OCI-LY1 (cell line): ENCODE measurements around the gene OSBPL5.

ENCODE experiments used
- CTCF ChIP-seq: fragments of 200-600 bp; sonication (generic), shearing (Covaris generic); IDR thresholded peaks from 2 replicates; pipeline ENCODE4 v1.5.1; 2017; ENCODE audit warnings: mild to moderate bottlenecking, antibody characterized with exemption, low read length, moderate library complexity, mixed read lengths
- EZH2 ChIP-seq: fragments of 200-600 bp; sonication (generic), shearing (Covaris generic); IDR thresholded peaks from 2 replicates; pipeline ENCODE4 v1.8.0; 2017; ENCODE audit warnings: borderline replicate concordance, mixed run types, mild to moderate bottlenecking, antibody characterized with exemption, low read length, moderate library complexity, mixed read lengths

- TF ChIP-seq CTCF: no peak
- TF ChIP-seq EZH2: no peak
Observed at GRCh38 chr11:3164552-3165151, 458 bp downstream of the OSBPL5 start.
